HCT116 (cell line): ENCODE results near the gene SLC2A13. TPM values are rescaled to one million over a fixed set of nuclear protein-coding genes. Genes with fewer than 3 reads are reported as not detected.

ENCODE experiments used
- ATAC-seq: fragments of 200-7000 bp; cut with Tn5 transposase; 2 replicates; pipeline ENCODE4 v1.9.1; 2020; ENCODE audit warnings: mild to moderate bottlenecking, moderate library complexity
- BruUV-seq: library from RNA; stranded (reverse); fragments of 400-500 nt; replicated peaks from 2 replicates; lab custom pipeline; 2021; lab: Mats Ljungman, UMichigan
- CTCF ChIA-PET: fragments of 300-600 bp; sonication (Branson Sonifier 250); formaldehyde crosslinking; loops from one replicate; lab custom pipeline; 2021; ENCODE audit warnings: antibody characterized with exemption; lab: Charles Lee
- POLR2A ChIA-PET: fragments of 300-600, 350-600 bp; sonication (Branson Sonifier 250); formaldehyde crosslinking; loops from one replicate; lab custom pipeline; 2021; ENCODE audit warnings: antibody characterized with exemption; lab: Charles Lee
- RAD21 ChIA-PET, 2 experiments: fragments of 300-600 bp; sonication (Branson Sonifier 250); formaldehyde crosslinking; loops; one replicate each; lab custom pipeline; 2023; ENCODE audit warnings: low total read pairs in 2 of 2; ENCODE audit not compliant: uncharacterized antibody in 2 of 2, unreplicated experiment in 2 of 2, low non-redundant PET in 1 of 2; lab: Charles Lee
- DNase-seq: peaks from one replicate; pipeline ENCODE4 v3.0.0-alpha.2; 2010; ENCODE audit warnings: low read depth, low spot score
- H2AFZ ChIP-seq: fragments of 200-600 bp; shearing (Covaris generic), sonication (generic); 2 replicates; pipeline ENCODE4 v1.6.1; 2017; ENCODE audit warnings: low read depth, mixed run types, mixed read lengths, antibody characterized with exemption, low read length; ENCODE audit not compliant: poor library complexity, severe bottlenecking
- H3K27ac ChIP-seq: 2 replicates; pipeline ENCODE4 v1.5.1; 2012; ENCODE audit warnings: low read depth, low read length
- H3K27me3 ChIP-seq: fragments of 200-600 bp; sonication (generic); 2 replicates; pipeline ENCODE4 v1.6.1; 2016; ENCODE audit warnings: mixed run types, low read length, mixed read lengths; ENCODE audit not compliant: insufficient read depth
- H3K36me3 ChIP-seq, 2 experiments: fragments of 200-500 bp in 1 of 2; fragments of 200-600 bp in 1 of 2; sonication (Bioruptor generic) in 1 of 2; sonication (generic) in 1 of 2; 2 replicates each; pipeline versions ENCODE4 v1.5.1 to v1.6.1; 2014 to 2016; ENCODE audit warnings: low read length in 2 of 2, inconsistent platforms in 1 of 2, mixed read lengths in 1 of 2, mixed run types in 1 of 2; ENCODE audit not compliant: insufficient read depth in 2 of 2, control insufficient read depth in 1 of 2
- H3K4me1 ChIP-seq, 2 experiments: fragments of 200-600 bp in 1 of 2; sonication (generic) in 1 of 2; 2 replicates each; pipeline versions ENCODE4 v1.5.1 to v1.6.1; 2012 to 2017; ENCODE audit warnings: low read length in 2 of 2, inconsistent platforms in 1 of 2, mild to moderate bottlenecking in 1 of 2, mixed read lengths in 1 of 2, mixed run types in 1 of 2, moderate library complexity in 1 of 2; ENCODE audit not compliant: insufficient read depth in 2 of 2, control insufficient read depth in 1 of 2
- H3K4me2 ChIP-seq: fragments of 200-600 bp; sonication (generic); 2 replicates; pipeline ENCODE4 v1.6.1; 2017; ENCODE audit warnings: mixed run types, low read length, mixed read lengths
- H3K4me3 ChIP-seq, 2 experiments: fragments of 200-600 bp in 1 of 2; sonication (generic) in 1 of 2; replicated peaks in 1 of 2; 2 replicates each; pipeline ENCODE4 v1.5.1; 2011 to 2016; ENCODE audit warnings: low read length in 2 of 2, control low read depth in 1 of 2, low read depth in 1 of 2, mild to moderate bottlenecking in 1 of 2, mixed read lengths in 1 of 2, mixed run types in 1 of 2
- H3K79me2 ChIP-seq: fragments of 200-600 bp; sonication (generic); 2 replicates; pipeline ENCODE4 v1.6.1; 2017; ENCODE audit warnings: mild to moderate bottlenecking, mixed run types, low read length, moderate library complexity, mixed read lengths; ENCODE audit not compliant: insufficient read depth
- H3K9ac ChIP-seq: fragments of 200-600 bp; sonication (generic); 2 replicates; pipeline ENCODE4 v1.6.1; 2016; ENCODE audit warnings: low read length, mixed read lengths
- H3K9me2 ChIP-seq: fragments of 200-600 bp; sonication (generic), shearing (Covaris generic); 2 replicates; pipeline ENCODE4 v1.6.1; 2017; ENCODE audit warnings: mixed run types, mild to moderate bottlenecking, moderate library complexity; ENCODE audit not compliant: insufficient read depth
- H3K9me3 ChIP-seq, 2 experiments: fragments of 200-500 bp in 1 of 2; fragments of 200-600 bp in 1 of 2; sonication (Bioruptor generic) in 1 of 2; sonication (generic) in 1 of 2; 2 replicates each; pipeline ENCODE4 v1.6.1; 2014 to 2017; ENCODE audit warnings: low read length in 2 of 2, mixed read lengths in 2 of 2, inconsistent platforms in 1 of 2, low read depth in 1 of 2, mild to moderate bottlenecking in 1 of 2, mixed run types in 1 of 2, moderate library complexity in 1 of 2; ENCODE audit not compliant: control insufficient read depth in 1 of 2, insufficient read depth in 1 of 2
- H4K20me1 ChIP-seq: fragments of 200-600 bp; sonication (generic), shearing (Covaris generic); 2 replicates; pipeline ENCODE4 v1.6.1; 2017; ENCODE audit warnings: mixed run types, mild to moderate bottlenecking, moderate library complexity; ENCODE audit not compliant: insufficient read depth
- ATF3 ChIP-seq: IDR thresholded peaks from 2 replicates; pipeline ENCODE4 v1.6.1; 2012
- ELF1 ChIP-seq: IDR thresholded peaks from 2 replicates; pipeline ENCODE4 v1.6.1; 2012; ENCODE audit warnings: low read depth, borderline replicate concordance
- EZH2 ChIP-seq: fragments of 200-600 bp; sonication (generic); IDR thresholded peaks from 2 replicates; pipeline ENCODE4 v1.6.1; 2017; ENCODE audit warnings: antibody characterized with exemption, mixed run types
- POLR2A ChIP-seq: IDR thresholded peaks from 2 replicates; pipeline ENCODE4 v1.7.0; 2011; ENCODE audit warnings: borderline replicate concordance; ENCODE audit not compliant: insufficient read depth, insufficient read length; ENCODE audit errors: extremely low read depth
- SIN3A ChIP-seq: IDR thresholded peaks from 2 replicates; pipeline ENCODE4 v1.6.1; 2012; ENCODE audit warnings: low read depth
- SP1 ChIP-seq: IDR thresholded peaks from 2 replicates; pipeline ENCODE4 v1.6.1; 2012; ENCODE audit warnings: low read depth
- YY1 ChIP-seq: IDR thresholded peaks from 2 replicates; pipeline ENCODE4 v1.6.1; 2011; ENCODE audit warnings: low read length, low read depth, moderate library complexity, mild to moderate bottlenecking; ENCODE audit not compliant: insufficient replicate concordance; ENCODE audit errors: extremely low read depth
- ZBTB33 ChIP-seq: IDR thresholded peaks from 2 replicates; pipeline ENCODE4 v1.6.1; 2011; ENCODE audit warnings: mild to moderate bottlenecking, low read length, moderate library complexity; ENCODE audit not compliant: insufficient replicate concordance; ENCODE audit errors: extremely low read depth
- ZNF274 ChIP-seq: fragments of 200-500 bp; sonication (Bioruptor generic); IDR thresholded peaks from 2 replicates; pipeline ENCODE4 v1.6.1; 2014; ENCODE audit warnings: mild to moderate bottlenecking, low read depth, low read length, inconsistent platforms
- intact Hi-C: fragments of 100-400 bp; cut with micrococcal nuclease; formaldehyde crosslinking; loops from 2 replicates; pipeline ENCODE4 v1.10.0; 2022
- total RNA-seq: library from RNA; stranded (reverse); gene quantifications from one replicate; pipeline ENCODE4 v1.2.1, GENCODE V29; 2021; ENCODE audit not compliant: unreplicated experiment

Gene SLC2A13
- total RNA-seq, 1 experiment from 2014 or later = 6.8 TPM

GRCh38 chr12:39966256-39966655 is 139.6 kb downstream of the SLC2A13 start (continued):
- TF ChIP-seq ZBTB33 (no peak), POLR2A (no peak), EZH2 (no peak), SIN3A (no peak), SP1 (no peak)
- TF ChIP-seq, all 23 proteins: peak for 0

GRCh38 chr12:39959467-39959866 is 146.4 kb downstream of the SLC2A13 start:
- Histone ChIP-seq H3K9me2 (no peaks in the 10 kb centered on the region), H3K27me3 (no peaks in the 10 kb centered on the region), H3K4me3 (no peak overlapping the region), H2AFZ (no peak overlapping the region), H3K4me2 (no peak overlapping the region), H4K20me1 (no peaks in the 10 kb centered on the region), H3K36me3 (no peaks in the 10 kb centered on the region), H3K27ac (no peak overlapping the region), H3K9ac (no peak overlapping the region), H3K79me2 (no peaks in the 10 kb centered on the region), H3K4me1 (no peaks in the 10 kb centered on the region), H3K9me3 (no peaks in the 10 kb centered on the region)
- ChIA-PET RAD21 (no interaction called here), POLR2A (no interaction called here), CTCF (interaction anchor here (1.0 kb wide), 1 partner anchor 33 kb away, joined by 4 read pairs; no protein-coding TSS in a partner anchor)
- ATAC-seq (no peak), DNase-seq (no peak)
- BruUV-seq = no TSS peak
- TF ChIP-seq YY1 (no peak), ATF3 (no peak), ZNF274 (no peak), ELF1 (no peak)
- intact Hi-C loops = loop anchor here (10.0 kb wide), 1 partner anchor 195 kb away; no protein-coding TSS in a partner anchor
